Activated T-cell treated with anti-CD3 and anti-CD28 coated beads for 4 hours (primary cell): ENCODE measurements around the gene UBL5.
"Not testable (repeated sequence)": the region's sequence is repeated elsewhere in the genome, so short reads cannot be mapped to it uniquely, and the experiment has no call there.

Source experiments
- DNase-seq: peaks from one replicate; pipeline ENCODE4 v3.0.0-alpha.2; 2020

Gene UBL5

DNA sequence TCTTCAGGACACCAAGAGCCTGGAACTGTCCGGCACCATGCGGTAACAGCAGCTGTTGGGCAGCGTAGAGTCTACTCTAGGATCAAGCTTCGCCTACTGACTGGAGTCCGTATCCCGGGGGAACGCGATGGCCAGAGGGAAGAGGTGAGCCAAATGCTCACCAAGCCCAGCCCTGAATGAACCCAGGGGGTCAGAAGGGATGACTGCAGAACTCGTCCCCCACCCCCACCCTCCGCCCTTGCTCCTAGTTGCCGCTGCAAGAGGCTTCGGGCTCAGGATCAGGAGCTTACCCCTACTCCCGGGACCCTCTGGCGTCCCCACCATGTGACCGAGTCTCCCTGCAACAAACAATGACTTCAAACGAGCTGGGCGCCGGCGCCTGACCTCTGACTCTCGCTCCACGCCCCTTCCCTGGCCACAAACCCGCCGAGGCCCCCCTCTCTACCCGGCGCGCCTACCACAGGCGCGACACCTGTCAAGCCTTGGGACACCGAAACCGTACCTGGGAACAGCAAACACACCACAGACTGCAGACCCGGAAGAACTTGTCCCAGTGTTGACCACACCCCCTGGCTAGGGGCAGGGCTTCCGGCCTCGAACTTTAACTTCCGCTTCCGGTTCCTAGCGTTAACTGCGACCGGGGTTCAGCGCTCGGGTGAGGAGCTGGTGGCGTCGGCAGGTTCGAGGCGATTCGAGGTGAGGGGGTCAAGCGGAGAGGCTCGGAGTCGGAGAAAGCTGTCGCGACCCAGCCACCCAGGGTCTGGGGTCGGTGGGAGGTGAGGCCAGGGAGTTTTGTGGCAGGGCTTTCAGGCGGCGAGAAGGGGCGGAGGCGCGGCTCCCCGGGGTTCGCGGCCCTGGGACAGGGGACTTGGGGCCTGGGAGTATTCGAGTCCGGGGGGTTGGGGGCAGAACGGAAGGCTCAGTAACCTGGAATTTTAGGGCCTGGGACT lies at the start of gene UBL5:
Gene UBL5, plus strand, starts transcription at position 630 of the 950 bp plus-strand sequence. CDS start 420 bp downstream, outside the sequence.
- DNase-seq = peak; percentile 87

DNA sequence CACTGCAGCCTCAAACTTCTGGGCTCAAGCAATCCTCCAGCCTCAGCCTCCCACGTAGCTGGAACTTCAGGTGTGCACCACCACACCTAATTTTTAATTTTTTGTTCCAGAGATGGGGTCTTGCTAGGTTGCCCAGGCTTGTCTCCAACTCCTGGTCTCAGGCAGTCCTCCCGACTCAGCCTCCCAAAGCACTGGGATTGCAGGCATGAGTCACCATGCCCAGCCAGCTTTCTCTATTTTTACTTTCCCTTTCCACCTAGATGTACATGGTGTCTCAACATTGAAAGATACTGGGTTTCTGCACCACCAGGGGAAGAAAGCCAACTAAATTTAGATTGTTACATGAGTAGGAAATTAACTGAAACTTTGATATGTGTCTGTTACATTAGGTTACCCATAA lies 45.4 kb upstream of the UBL5 start:
- no peak for DNase-seq

DNA sequence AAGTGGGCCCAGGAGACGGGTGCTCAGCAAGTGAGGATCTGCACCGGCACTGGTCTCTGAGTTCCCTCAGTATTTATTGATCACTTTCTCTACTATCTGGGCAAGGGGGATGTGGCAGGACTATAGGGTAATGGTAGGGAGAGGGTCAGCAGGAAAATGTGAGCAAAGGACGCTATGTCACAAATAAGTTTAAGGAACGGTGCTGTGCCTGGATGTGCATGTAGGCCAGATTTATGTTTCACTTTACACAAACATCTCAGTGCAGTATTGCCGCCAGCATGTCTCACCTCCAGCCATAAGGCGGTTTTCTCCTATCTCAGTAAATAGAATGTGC lies 43.6 kb upstream of the UBL5 start:
- DNase-seq = not testable (repeated sequence)

DNA sequence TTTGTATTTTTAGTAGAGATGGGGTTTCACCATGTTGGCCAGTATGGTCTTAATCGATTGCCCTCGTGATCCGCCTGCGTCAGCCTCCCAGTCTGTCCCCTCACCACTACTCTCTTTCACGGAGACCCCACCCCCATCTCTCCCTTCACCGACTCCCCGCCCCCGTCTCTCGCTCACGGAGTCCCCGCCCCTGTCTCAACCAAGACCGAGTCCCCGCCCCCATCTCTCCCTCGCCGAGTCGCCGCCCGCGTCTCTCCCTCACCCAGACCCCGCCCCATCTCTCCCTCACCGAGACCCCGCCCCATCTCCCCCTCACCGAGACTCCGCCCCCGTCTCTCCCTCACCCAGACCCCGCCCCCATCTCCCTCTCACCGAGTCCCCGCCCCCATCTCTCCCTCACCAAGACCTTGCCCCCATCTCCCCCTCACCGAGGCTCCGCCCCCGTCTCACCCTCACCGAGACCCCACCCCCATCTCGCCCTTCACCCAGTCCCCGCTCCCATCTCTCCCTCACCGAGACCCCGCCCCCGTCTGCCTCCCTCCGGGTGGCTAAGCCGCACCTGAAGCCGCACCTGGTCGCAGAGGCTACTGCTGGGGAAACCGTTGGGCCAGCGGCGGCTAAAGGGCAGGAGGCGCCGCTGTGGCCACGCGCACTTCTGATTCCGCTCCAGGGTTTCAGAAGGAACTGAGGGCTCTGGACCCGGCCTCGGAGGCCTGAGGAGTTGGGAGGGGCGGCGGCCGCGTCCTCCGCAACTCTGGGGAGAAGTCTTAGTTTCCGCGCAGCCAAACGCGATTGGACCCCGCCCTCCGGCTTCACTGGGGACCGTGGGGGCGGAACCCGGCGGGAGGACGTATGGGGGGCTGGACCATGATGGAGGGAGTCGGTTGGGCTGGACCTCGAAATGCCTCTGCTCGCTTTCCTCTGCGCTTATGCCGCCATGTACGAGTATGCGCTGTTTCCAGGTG lies 42.1 kb upstream of the UBL5 start:
- DNase-seq = peak; percentile 100

DNA sequence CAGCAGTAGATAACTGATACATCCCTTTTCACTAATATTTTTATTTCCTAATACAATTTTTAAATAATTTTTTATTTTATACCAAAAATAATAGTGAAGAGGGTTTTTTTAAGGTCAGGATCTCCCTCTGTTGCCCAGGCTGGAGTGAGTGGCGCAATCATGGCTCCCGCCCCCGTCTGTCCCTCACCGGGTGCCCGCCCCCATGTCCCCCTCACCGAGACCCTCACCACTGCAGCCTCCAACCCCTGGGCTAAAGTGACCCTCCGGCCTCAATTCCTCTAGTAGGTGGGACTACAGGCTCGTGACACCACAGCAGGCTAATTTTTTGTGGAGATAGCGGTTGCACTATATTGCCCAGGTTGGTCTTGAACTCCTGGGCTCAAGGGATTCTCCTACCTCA lies 41.4 kb upstream of the UBL5 start:
- DNase-seq = no peak

DNA sequence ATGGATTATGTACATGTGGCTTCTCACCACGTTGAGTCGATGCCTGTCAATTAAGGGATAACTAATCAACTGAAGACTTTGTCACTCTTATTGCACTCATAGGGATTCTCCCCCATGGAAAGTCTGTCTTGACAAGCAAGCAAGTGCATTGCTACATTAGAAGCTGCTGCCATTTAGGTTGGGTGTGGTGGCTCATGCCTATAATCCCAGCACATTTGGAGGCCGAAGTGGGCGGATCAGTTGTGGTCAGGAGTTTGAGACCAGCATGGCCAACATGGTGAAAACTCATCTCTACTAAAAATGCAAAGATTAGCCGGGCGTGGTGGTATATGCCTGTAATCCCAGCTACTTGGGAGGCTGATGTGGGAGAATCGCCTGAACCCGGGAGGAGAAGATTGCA lies 40.9 kb upstream of the UBL5 start:
- no peak for DNase-seq

DNA sequence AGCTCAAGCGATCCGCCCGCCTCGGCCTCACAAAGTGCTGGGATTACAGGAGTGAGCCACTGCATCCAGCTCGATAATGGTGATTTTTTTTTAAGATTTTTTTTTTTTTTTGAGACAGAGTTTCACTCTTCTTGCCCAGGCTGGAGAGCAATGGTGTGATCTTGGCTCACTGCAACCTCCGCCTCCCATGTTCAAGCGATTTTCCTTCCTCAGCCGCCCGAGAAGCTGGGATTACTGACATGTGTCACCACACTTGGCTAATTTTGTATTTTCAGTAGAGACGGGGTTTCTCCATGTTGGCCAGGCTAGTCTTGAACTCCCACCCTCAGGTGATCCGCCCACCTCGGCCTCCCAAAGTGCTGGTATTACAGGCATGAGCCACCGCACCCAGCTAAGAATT lies 39.1 kb upstream of the UBL5 start:
- DNase-seq = not testable (repeated sequence)

DNA sequence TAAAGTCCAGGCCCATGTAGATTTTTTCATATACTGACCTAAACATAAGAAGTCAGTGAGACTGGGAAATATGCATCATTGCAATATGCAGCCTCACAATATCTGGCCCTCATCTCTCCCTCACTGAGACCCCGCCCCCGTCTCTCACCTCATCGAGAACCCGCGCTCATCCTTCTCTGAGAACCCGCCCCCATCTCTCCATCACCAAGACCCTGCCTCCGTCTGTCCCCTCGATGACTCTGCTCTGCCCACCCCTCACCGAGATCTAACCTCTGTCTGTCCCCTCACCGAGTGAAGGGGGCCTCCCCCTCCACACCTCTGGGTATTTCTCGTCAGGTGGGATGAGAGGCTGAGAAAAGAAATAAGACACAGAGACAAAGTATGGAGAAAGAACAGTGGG lies 38.7 kb upstream of the UBL5 start:
- no peak for DNase-seq

DNA sequence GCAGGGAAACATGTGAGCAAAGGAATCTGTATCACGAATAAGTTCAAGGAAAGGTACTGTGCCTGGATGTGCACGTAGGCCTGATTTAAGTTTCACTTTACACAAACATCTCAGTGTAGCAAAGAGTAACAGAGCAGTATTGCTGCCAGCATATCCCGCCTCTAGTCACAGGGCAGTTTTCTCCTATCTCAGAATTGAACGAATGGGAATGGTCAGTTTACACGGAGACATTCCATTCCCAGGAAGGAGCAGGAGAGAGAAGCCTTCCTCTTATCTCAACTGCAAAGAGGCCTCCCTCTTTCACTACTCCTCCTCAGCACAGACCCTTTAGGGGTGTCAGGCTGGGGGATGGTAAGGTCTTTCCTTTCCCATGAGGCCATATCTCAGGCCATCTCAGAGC lies 38.1 kb upstream of the UBL5 start:
- DNase-seq = not testable (repeated sequence)

DNA sequence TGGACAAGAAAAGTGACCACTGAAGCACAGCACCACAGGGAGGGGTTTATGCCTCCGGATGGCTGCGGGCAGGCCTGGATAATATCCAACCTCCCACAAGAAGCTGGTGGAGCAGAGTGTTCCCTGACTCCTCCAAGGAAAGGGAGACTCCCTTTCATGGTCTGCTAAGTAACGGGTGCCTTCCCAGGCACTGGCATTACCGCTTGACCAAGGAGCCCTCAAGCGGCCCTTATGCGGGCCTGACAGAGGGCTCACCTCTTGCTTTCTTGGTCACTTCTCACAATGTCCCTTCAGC lies 36.7 kb upstream of the UBL5 start:
- not testable (repeated sequence) for DNase-seq

DNA sequence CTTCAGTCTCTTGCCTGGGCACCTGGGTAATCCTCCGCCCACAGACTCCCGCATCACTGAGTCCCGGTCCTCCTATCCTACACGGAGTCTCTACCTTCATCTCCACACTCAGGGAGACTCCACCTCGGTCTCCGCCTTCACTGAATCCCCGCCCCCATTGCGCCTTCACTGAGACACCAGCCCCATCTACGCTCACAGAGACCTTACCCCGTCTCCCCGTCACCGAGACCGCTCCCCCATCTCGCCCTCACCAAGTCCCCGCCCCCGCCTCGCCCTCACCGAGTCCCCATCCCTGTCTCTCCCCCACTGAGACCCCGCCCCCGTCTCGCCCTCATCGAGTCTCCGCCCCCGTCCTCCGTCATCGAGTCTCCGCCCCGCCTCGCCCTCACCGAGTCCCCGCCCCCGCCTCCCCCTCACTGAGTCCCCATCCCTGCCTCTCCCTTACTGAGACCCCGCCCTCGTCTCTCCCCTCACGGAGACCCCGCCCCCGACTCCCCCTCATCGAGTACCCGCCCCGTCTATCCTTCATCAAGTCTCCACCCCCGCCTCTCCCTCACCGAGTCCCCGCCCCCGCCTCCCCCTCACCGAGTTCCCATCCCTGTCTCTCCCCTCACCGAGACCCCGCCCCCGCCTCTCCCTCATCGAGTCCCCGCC lies 36.0 kb upstream of the UBL5 start:
- DNase-seq = peak; percentile 99

DNA sequence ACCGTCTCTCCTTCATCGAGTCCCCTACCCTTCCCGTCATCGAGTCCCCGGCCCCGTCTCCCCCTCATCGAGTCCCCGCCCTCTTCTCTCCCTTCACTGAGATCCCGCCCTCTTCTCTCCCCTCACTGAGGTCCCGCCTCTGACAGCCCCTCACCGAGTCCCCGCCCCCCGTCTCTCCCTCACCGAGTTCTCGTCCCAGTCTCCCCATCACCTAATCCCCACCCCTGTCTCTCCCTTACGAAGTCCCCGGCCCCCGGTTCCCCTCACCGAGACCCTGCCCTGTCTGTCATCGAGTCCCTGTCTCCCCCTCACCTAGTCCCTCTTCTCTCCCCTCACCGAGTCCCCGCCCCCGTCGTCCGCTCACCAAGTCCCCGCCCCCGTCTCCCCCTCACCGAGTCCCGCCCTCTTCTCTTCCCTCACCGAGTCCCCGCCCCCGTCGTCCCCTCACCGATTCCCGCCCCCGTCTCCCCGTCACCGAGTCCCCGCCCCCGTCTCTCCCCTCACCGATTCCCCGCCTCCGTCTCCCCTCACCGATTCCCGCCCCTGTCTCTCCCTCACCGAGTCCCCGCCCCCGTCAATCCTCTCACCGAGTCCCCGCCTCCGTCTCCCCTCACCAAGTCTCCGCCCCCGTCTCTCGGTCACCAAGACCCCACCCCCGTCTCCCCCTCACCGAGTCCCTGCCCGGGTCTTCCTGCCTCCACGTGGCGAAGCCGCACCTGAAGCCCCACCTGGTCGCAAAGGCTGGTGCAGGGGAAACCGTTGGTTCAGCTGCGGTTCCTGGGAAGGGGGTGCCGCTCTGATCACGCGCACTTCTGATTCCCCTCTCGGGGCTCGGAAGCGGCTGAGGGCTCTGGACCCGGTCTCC lies 35.3 kb upstream of the UBL5 start:
- peak; percentile 98 for DNase-seq

DNA sequence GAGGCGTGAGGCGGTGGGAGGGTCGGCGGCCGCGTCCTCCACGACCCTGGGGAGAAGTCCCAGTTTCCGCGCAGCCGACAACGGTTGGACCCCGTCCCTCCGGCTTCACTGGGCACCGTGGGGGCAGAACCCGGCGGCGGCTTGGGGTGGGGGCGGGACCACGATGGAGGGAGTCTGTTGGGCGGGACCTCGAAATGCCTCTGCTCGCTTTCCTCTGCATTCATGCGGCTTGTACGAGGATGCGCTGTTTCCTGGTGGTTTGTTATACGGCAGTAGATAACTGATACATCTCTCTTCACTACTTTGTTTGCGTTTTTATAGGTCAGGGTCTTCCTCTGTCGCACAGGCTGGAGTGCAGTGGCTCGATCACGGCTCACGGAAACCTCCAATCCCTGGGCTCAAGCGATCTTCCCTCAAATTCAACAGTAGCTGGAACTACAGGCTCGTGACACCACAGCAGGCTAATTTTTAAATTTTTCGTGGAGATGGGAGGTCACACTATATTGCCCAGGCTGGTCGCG lies 34.6 kb upstream of the UBL5 start:
- peak; percentile 54 for DNase-seq

DNA sequence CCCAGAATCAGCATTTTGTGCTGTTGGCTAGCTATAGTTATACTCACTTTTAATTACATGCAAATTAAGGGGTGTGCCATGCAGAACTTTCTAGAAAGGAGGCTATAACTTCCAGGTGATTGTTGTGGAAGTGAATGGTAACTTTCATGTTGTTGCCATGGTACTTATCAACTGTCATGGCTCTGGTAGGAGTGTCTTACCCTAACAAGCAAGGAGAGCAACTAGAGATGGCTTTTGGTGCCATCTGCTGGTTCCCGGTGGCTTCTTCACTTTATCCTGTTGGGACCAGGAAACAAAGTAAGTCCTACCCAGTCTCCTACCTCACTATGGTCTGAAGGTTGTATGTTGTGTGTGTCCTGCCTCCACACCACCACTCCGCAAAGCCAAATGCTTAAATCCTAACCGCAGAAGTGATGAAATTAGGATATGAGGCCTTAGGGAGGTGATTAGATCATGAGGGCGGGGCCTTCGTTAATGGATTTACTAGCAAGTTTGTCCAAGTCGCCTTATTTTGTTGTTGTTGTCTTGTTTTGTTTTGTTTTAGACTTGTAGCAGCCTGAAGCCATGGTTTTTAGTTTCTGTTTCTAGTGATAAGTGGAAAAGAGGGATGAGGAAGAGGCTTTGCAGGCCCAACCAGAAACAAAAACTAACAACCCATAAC lies 31.5 kb upstream of the UBL5 start:
- peak; percentile 79 for DNase-seq

DNA sequence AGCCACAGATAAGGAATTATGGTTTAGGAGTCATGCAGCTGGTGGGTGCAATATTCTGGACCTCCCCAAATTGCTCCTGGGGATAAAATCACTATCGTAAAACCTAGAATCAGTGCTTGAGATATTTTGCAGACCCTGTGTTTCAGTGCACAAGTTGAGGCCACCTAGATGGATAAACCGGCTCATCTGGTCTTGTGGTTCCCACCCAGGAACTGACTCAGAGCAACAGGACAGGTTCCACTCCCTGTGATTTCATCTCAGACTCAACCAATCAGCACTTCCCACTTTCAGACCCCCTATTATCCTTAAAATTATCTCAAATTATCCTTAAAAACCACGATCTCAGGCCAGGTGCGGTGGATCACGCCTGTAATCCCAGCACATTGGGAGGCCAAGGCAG lies 29.8 kb upstream of the UBL5 start:
- DNase-seq = no peak

DNA sequence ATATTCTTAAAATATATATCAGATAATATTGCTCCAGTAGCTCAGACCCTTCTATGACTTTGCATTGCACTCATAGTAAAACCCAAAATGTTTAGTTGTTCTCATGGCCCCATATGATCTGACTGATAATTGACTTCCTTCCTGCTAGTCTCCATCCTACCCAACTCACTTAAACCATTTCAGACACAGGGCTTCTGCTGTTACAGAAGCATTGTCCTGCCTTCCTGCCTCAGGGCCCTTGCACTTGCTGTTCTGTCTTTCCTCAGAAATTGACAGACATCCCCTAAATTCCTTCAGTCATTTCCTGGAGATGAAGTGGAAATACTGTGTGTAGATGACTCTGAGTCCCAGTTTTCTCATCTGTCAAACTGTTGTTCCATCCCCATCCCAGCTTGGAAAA lies 28.6 kb upstream of the UBL5 start:
- no peak for DNase-seq

DNA sequence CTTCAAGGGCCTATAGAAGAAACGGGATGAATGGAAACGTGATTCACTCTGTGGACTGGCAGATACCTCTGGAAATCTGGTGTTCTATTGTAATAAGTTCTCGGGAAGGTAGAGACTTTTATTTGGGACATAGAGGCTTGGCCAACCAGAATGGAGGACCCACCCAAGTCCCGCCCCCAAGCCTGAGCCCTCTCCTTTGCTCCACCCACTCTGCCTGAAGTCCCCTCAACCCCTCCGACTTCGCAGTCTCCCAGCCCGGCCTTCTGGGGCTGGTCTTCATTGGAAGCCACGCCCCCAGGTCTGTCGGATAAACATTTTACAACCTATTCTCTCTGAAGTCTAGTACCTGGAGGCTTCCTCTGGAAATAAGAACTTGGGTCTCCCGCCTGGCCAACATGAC lies 25.7 kb upstream of the UBL5 start:
- DNase-seq = no peak

DNA sequence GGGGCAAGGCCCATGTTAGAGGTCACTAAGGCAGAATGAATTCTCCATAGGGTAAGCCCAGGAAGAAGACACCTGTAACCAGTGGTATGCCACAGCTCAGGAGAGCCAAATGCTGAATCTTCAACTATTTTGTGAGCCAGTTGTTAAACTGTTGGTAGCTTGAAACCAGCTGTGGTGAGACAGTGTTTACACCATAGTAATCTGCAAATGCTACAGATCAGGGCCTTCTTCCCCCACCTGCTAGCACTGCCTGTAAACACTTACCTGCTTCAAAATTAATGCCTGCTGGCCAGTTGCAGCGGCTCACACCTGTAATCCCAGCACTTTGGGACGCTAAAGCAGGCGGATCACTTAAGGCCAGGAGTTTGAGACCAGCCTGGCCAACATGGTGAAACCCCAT lies 20.9 kb upstream of the UBL5 start:
- DNase-seq = no peak

DNA sequence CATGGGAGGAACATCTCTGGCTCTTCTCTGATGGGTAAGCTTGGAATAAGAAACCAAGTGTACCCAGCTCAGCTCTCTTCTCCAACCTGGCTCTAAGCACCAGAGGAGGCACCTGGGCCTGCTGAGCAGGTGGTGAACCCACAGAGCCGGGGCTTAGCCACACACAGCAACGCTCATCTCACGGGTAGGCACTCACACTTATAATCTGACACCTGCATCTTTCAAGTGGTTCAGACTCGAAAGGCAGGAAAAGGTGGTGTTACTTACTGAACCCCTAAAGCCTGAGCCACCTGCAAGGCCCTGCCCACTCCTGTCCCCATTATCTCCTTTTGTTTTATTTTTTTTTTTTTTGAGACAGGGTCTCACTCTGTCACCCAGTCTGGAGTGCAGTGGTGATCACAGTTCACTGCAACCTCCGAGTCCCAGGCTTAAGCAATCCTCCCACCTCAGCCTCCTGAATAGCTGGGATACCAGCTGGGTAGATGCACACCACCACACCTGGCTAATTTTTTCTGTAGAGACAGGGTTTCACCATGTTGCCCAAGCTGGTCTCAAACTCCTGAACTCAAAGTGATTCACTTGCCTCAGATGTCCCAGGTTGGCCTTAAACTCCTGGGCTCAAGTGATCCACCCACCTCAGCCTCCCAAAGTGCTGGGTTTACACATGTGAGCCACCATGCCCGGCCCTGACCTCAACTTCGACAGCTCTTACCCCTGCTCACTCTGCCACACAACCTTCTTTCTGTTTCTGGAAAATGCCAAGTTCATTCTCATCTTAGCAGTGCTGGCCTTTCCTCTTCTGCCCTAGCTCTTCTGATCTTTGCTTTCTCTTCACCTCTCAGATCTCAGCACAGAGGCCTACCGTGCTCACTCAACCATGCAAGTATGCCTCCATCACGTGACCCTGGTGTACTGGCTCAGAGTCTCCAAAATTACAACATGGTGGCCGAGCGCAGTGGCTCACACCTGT lies 18.6 kb upstream of the UBL5 start:
- DNase-seq = no peak

DNA sequence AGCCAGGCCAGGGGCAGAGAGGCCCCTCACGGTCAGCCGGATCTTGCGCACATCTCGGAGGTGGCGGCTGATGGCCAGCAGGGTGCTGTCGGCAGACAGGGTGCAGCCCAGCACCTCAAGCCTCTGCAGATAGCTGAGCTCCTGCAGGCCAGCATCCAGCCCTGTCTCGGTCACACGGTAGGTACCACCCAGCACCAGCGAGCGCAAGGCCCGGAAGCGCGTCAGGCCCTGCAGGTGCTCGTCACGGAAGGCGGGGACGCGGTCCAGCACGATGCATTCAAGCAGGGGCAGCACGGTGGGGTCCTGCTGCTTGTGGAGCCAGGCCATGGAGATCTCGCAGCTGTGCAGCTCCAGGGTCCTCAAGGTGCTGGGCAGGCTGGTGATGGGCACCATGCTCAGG lies 16.6 kb upstream of the UBL5 start:
- DNase-seq = no peak
